Measurements from ENCODE around the gene ZNF493.
A peak's percentile ranks its signal among the peaks of the same experiment; 100 is the strongest.

Gene ZNF493

DNA sequence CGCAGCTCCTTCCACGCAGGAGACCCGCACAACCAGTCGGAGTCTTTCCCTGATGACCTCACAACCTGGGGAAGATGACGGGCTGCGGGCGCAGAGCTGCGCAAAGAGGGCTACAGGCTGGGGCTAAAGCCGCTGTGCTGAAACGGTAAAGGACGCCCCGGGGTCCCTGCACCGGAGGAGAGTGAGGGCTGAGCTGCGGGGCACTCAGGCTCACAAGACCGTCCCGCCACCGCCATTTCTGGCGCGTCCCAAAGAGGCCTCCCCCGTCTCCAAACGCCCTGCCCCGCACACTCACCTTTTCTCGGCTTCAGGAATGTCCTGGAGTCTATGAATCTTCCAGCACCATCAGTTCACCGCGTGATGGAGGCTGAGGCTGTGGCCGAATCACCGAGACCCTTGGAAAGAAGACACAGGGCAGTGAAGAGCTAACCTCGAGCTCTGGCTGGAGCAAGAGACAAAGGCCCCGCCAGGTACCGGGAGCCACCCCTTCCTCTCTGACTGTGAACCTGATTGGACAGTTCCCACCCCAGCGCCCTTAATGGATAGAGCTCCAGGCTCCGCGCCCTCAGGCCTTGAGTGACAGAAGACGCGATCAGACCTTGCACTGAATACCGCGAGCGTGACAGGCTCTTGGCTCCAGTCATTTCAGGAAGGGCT lies 66.6 kb downstream of the ZNF493 start:
- peak; percentile 95 for DNase-seq

DNA sequence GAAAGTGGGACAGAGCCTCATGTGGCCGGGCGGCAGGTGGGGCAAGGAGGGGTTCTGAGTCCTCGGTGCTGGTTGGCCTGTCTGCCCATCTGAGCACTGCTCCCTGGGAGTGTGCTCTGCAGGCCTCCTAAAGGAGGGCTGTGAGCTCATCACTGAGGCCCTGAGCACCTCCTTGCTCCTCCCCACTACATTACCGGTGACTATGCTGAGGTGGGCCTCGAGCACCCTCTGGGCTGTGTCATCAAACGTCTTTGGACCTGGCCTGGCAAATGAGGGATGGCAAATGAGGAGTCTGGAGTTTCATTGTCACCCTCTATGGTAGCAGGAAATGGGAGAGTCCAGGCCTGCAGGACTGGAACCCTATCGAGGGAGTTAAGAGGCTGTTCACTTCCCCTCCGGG lies 69.7 kb downstream of the ZNF493 start:
- no peak for DNase-seq

DNA sequence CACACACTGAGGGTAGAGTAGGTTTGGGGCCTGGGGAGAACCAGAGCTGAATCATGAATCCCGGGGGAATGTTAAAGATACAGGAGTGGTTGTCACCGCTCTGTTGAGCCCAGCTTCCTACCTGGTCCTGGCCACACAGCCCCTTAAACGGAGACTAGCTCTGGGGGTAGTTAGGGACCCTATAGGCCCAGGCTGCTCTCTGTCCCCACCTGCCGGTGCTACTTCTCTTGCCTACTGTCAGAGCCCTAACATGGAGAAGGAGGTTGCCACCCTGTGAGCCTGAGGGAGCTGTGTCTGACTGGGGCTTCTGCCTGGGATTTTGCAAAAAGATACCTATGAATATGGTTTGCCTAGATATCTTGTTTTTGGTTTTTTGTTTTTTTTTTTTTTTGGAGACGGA lies 71.9 kb downstream of the ZNF493 start:
- no peak for DNase-seq

DNA sequence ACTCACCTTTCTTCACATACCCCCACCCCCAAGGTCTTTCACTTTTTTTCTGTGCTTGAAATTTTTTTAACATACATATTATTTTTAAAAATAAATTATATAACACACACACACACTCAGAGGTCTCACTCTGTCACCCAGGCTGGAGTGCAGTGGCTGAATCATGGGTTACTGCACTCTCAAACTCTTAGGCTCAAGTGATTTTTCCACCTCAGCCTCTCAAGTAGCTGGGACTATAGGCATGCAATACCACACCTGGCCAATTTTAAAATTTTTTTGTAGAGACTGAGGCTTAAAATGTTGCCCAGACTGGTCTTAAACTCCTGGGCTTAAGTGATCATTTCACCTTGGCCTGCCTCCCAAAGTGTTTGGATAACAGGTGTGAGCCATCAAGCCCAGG lies 75.6 kb downstream of the ZNF493 start:
- DNase-seq, result no peak

DNA sequence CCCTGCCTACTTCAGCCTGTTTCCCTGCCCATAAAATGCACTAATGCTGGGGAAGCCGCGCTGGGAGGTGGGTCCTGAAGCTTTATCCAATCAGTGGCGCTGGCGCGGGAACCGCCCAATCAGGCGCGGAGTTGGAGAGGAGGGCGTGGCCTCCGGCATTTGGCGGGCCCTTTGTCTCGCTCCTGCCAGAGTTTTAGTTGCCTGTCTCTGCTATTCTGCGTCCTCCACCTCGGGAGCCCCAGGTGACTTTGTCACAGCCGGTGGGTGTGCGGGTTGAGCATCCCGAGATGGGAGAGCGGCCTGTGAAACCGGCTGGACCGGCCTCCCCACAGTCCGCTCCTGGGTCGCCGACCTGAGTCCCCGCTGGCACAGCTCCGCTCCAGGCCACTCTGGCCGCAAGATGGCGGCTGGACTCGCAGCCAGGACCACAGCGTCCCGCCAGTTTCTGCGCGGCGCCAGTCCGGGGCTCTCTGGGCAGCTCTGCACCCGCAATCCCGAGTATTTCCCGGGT lies 77.8 kb downstream of the ZNF493 start:
- DNase-seq, result peak; percentile 97

Data from eye (tissue), 1 donor.